ENCODE results near the gene CCNYL1.
"Not testable (repeated sequence)": the region's sequence is repeated elsewhere in the genome, so short reads cannot be mapped to it uniquely, and the experiment has no call there.

CCNYL1 gene

DNA sequence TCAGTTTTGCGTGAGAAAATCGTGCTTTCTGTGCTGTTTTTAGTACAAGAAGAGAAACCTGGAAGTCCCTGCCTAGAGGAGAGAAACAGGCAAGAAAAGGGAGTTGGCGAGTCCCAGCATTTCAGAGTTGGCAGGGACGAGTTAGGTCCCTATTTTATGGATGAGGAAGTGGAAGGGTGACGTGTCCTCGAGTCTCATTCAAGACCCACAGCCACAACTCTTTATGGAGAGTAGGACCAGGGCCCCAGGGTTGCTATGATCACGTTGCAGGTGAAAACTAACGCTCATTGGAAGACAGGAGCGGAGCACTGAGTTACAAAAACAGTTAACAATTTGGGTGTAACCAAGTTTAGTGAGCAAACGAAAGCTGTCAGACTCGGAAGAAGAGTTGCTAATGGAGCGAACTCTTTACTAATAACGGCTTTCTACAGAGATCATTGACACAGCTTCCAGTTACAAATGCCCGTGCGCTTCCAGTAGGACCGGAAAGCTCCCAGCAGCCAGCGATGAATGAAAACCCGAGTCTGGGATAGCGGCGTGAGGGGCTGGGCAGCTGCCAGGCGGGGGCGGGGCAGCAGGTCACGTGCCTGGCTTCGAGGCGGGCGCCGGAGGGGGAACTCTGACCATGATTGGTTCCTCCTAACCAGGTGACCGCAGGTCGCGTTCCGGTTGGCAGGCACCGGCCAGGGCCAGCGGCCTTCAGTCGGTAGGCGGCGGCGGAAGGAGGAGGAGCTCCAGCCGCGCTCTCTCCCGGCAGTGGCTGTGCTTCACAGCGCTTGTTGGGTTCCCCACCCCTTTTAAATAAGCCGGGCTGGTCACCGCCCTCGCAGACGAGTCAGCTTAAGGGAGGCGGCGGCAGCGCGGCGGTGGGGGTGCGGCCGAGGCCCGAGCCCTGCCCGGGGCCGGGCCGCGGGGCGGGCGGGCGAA is at the start of gene CCNYL1:
Gene CCNYL1, plus strand, starts transcription at position 827 of the 927 bp plus-strand sequence. CDS start 257 bp downstream, outside the sequence.
- DNase-seq: peak; percentile 100

DNA sequence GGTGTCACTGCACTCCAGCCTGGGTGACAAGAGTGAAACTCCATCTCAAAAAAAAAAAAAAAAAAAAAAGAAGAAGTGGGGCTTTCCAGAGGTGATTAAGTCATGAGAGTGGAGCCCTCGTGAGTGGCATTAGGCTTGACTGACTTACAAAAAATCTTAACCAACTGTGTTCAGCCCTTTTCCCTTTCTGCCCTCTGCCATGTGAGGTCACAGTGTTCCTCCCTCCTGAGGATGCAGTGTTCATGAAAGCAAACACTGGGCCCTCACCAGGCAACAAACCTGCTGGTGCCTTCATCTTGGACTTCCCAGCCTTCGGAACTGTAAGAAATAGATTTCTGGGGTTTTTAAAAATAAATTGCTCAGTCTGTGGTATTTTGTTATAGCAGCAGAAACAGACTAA is 49.2 kb upstream of the CCNYL1 start:
- peak; percentile 20 for DNase-seq

DNA sequence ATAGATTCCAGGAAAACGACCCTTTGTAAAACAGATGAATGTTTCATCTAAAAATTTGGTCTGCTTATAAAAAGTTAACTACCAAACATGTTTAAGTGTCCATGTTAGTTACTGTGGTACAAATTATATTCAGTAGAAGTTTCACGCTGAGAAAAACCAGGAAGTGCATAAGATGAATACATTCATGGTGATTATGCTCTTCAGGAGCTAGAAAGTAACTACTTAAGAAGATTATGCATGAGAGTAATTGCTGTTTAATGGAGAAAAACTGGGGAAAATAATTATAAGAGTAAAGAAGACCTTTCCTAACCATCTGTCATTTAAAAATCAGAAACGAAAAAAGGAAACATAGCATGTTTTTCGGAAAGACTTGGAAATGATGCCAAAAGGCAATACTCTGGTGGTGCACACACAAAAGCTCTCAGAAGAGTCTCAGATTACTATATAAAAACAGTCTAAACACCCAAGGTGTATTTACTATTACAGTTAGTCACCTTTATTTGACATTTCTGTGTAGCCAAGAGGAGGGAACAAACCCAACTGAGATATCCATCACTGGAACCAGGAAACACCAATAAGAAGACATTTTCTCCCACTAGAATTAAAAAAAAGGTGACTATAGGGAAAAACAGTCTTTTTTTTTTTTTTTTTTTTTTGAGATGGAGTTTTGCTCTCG is 47.4 kb upstream of the CCNYL1 start:
- no peak for DNase-seq

DNA sequence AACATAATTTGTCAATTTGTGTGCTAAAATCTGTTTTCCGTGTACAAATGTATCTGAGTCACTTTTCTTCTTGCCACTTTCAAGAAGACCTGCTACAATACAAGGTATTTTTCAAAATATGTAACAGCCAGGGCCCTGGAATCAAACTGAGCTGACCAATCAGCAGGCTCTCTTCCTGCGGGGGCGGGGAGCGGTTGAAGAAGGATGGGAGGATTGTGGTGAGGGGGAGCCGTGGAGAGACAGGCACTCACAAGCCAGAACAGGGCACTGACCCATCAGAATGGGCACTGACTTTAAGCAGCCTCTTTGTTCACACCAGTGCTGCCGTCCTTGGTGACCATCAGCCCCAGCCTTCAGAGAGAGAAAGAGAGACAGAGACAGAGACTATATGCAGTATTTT is 40.6 kb upstream of the CCNYL1 start:
- no peak for DNase-seq

DNA sequence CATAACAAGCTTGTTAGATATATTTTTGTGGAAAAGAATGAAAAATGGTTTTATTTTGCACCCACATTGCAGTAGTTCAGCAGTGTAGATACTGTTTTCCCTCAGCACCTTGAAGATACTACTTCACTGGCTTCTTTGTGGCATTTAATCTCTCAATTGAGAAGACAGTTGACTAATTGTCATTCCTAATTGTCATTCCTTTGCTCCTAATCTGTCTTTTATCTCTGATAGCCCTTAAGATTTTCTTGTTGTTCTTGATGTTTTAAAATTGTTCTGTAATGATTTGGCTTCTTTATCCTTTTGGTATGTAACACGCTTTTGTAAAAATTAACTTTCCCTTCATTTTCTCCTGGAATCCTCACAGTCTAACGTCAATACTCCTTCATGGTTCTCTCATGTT is 38.0 kb upstream of the CCNYL1 start:
- no peak for DNase-seq

DNA sequence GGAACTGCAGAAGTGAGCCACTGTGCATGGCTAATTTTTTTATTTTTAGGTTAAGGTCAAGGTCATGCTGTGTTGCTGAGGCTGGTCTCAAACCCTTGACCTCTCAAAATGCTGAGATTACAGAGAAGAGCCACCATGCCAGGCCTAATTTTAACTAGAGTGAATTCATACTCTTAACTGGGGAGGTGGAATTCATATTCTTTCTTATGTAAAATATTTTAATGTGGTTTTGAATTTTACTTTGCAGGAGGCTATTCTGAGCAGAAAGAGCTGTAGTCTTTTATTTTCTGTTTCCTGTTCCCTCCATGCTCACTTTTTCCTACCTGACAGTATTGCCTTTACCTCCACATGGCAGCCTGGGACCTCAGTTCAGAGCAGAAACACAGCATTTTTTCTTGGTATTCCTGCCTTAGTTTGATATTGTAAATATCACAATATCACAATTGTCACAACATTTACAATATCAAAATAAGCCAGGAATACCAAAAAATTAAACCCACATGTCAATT is 37.1 kb upstream of the CCNYL1 start:
- no peak for DNase-seq

DNA sequence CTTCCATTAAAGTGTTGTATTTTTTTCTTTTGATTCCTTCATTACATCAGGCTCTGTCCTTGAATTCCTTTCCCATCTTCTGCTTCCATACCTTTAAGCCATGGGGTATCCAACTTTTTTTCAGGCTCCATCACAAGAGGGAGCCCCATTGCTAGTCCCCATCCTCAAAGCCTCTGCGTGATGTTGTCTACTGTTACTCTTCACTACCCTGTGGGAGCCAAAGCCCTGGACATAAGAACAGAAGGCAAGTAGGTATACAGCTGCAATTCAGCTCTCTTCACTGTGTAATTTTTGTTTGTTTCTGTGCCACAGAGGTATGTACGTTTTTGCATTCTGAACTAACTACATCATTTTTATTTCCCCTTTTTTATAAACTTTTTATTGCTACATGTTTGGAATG is 36.6 kb upstream of the CCNYL1 start:
- no peak for DNase-seq

DNA sequence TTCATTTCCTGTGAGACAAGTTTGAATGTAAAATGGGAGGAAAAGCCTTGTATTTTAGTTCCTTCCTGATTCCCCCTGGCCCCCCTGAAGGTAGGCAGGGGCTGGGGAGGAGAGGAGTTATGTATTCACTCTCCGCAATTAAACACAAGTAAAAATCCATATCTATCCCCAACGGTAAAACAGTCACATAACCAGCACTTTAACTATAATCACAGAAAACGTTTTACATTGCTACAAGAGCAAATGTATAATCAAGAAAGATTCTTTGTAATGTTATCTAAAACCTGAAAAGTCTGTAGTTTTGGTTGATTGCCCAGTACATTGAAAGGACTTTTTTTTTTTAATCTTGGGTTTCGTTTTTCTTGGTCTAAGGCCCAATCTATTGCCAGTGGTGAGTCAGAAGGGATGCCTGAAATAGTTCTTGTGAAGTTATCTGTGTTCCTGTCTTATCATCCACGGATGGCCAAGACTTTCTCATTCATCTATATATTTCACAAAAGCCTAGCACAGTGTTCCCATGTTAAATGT is 34.5 kb upstream of the CCNYL1 start:
- DNase-seq: no peak

DNA sequence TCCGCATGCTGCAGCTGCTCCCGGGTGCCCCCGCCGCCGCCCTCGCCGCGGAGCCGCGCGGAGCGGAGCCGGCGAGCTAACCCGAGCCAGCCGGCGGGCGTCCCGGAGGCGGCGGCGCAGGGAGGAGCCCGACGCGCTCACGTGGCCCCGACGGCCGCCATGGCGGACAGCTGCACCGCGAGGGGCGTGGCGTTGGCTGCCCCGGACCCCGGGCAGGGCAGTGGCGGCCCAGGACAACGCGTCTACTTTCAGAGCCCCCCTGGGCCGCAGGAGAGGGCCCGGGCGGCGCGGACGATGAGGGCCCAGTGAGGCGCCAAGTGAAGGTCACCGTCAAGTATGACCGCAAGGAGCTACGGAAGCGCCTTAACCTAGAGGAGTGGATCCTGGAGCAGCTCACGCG is 30.0 kb upstream of the CCNYL1 start:
- DNase-seq: no peak

DNA sequence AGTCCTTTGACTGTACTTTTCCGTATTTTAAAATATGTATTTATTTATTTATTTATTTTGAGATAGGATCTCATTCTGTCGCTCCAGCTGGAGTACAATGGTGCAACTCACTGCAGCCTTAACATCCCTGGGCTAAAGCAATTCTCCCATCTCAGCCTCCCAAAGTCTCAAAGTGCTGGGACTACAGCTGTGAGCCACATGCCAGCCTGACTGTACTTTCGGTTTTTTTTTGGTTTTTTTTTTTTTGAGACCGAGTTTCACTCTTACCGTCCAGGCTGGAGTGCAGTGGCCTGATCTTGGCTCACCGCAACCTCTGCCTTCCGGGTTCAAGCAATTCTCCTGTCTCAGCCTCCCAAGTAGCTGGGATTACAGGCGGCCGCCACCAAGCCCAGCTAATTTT is 28.9 kb upstream of the CCNYL1 start:
- no peak for DNase-seq

DNA sequence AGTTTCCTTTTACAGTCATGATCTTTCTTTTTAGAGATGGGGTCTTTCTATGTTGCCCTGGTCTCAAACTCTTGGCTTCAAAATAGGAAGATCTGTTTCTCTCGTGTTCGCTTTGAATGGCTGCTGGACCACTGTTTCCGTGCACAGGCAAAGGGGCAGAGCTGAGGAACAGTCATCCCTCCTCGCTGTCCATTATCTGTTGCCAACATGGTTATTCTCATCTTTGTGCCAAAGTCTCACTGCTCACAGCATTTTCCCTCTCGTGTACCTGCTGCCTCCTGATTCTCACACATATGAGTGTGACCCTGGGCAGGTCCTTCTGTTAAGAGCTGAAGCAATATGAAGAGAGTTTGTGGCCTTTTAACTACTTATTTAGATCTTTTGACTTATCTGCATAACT is 28.0 kb upstream of the CCNYL1 start:
- no peak for DNase-seq

DNA sequence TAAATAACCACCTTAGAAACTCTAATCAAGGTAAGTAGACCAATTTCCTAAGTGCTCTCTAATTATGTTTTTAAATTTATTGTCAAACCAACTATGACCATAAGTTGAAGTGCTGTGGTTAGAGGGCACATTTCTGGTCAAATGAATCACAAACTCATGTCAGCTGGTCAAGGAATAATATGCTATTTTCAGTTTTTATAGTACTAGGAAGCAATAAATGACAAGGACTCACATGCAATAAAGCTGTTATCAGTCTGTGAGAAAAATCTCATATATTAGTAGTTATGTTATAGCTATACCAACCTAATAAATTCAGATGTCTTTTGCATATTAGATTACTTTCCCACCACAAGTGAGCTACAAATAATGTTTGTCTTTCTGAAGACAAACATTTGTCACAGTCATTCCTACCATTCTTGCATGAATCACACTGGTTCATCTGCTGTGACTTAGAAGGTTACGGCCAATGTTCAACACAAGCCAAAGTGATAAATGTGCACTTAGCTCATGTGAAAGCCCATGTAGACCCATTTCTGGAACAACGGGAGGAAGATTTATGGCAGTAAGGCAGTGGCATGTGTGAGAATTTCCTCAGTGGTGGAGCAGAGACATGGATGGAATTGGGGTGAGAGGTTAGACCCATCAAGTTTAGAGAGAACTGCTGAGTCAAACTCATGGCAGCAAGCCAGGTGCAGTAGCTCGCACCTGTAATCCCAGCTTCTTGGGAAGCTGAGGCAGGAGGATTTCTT is 27.4 kb upstream of the CCNYL1 start:
- no peak for DNase-seq

DNA sequence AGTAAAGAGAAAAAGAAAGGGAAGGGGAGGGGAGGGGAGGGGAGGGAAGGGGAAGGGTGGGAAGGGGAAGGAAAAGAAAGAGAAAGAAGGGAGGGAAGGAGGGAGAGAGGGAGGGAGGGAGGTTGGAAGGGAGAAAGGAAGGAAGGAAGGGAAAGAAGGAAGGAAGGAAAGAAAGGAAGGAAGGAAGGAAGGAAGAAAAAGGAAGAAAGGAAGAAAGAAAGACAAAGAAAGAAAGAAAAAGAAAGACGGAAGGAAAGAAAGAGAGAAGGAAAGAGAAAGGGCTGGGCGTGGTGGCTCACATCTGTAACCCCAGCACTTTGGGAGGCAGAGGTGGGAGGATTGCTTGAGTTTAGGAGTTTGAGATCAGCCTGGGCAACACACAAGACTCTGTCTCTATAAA is 24.6 kb upstream of the CCNYL1 start:
- no peak for DNase-seq

DNA sequence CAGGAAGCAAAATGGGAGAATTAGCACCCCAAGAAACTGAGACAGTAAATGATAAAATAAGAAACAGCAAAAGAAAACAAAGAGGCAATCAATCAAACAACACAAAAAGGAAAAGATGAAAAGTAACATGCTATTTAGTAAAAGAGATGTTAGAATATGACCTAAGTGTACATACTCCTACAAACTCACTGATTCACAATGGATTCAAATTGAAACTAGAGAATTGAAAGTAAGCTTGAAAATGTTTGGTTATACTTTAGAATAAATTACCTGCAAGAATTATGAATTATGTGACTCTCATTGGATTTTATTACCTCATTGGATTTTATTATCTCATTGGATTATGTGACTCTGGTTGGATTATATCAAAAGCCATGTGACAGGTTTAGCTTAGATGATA is 22.8 kb upstream of the CCNYL1 start:
- no peak for DNase-seq

DNA sequence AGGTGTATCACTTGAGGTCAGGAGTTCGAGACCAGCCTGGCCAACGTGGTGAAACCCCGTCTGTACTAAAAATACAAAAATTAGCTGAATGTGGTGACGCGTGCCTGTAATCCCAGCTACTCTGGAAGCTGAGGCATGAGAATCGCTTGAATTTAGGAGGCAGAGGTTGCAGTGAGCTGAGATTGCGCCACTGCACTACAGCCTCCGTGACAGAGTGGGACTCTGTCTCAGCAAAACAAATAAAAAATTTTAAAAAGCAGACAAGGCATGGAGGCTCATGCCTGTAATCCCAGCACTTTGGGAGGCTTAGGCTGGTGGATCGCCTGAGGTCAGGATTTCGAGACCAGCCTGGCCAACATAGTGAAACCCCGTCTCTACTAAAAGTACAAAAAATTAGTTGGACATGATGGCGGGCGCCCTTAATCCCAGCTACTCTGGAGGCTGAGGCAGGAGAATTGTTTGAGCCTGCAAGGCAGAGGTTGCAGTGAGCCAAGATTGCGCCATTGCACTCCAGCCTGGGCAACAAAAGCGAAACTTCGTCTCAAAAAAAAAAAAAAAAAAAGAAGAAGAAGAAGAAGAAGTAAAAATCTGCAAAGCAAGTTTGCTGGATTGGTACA is 20.5 kb upstream of the CCNYL1 start:
- not testable (repeated sequence) for DNase-seq

DNA sequence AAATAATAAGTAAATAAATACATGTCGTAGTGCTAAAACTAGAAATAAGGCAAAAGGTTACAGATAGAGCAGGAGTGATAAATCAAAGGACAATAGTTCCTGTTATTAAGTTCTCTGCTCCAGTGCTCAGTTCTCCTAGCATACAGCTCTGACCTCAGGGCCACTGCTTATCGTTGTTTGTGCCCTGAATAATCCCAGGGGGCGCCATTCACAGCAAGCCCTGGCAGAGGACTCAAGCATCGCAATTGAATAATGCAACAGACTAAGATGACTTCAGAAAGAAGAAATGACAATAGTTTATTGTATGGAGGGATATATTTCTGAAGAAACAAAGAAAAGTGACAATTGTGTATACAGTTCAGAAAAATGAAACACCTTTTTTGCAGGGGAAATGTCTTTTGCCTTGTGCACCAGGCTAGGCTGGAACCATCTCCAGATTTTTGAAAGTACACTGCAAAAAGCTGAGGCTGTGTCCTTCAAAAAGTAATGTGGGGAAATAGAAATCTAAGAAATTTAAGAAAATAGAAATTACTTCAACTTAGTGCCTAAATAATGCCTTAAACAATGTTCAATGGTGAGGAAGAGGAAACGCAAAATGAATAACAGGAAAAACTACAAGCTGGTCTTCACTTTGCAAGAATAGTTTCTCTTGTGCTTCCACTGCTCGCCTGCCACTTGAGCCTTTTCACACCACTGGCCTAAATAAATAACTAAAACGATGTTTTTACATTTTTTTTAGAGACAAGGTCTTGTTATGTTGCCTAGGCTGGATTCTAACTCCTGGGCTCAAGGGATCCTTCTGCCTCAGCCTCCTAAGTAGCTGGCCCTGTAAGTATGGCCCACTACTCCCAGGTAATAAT is 19.0 kb upstream of the CCNYL1 start:
- DNase-seq: no peak

DNA sequence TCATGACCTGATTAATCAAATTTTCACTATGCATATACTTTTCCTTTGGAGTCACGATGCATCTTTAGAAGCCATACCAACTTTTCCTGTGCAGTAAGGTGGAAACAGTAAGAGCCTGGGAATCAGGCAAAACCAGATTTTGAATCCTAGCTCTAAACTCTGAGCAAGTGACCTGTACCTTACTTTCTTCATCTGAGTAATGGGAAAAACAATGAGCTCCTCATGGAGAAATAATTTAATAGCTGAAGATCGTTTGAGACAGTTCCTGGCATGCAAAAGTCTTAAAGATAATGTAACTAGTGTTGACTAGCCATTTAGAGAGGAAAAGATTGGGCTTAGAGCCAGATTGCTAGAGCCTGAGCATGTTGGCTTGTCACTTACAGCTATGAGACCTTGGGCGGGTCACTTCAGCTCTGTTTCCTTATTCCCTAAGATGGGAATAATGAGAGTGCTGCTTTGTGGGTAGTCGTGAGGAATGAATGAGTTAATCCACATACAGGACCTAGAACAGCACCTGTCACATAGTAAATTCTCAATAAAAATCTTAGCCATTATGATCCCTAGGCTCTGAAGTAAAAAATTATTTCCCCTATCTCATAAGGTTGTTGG is 17.7 kb upstream of the CCNYL1 start:
- DNase-seq: no peak

DNA sequence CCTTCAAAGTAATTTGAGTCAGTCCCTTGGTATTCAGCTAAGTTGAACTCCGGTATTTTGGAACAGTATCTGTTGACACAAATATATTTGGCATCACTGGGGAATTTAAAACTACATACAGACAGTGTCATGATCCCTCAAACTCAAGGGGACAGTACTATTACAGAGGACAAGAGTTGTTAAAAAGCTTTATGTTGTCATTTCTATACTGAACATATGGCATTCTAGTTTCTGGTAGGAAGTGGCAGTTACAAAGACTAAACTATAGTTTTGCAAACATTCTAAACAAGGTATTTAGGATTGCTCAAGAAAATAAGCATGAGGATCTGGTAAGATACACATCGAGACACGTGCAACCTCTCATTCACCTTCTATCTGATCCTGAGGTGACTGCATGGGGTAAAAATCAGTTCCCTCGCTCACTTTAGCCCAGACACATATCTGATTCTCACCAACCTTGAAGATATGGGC is 16.6 kb upstream of the CCNYL1 start:
- no peak for DNase-seq

DNA sequence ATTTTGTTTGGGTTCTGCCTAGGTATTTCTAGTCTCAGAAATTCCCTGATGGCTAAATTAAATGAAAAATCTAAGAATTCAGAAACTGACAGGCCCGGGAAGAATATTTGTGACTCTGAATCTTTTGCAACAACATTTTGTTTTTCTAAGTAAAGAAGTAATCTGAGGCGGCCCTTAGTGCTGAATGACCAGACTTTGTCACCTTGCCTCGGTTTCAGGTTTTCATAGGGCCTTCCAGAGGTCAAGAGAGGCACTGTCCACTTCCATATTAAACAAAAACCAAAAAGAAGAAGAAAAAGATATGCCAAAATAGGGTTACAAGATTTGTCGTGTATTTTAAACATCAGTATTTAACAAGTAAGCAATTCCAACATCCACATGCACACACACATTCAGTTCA is 16.1 kb upstream of the CCNYL1 start:
- DNase-seq: no peak

DNA sequence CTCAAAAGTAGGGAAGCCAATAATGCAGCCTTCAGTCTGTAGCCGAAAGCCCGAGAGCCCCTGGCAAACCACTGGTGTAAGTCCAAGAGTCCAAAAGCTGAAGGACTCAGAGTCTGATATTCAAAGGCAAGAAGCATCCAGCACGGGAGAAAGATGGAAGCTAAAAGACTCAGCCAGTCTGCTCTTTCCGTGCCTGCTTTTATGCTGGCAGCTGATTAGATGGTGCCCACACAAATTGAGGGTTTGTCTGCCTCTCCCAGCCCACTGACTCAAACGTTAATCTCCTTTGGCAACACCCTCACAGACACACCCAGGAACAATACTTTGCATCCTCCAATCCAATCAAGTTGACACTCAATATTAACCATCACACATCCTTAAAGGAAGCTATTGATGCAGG is 14.5 kb upstream of the CCNYL1 start:
- not testable (repeated sequence) for DNase-seq

DNA sequence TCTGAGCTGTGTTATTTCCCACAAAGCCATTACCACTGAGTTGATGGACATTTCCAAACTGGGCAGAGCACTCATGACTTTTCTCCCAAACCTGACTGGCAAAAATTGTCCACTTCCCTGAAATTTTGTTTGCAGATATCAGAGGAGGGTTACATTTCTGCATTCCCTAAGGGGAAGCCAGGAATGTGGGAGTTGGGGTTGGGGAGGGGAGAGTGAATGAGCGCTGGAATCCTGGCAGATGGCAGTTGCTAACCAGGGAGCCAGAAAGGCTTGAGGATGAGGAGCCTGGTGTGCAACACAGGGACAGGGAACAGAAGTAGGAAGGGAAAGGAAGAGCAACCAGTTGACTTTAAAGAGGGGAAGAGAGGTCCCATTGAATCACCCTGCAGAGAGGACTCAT is 14.0 kb upstream of the CCNYL1 start:
- DNase-seq: no peak

Data from femur (tissue), 1 donor.